NCI-H2196 treated with DMSO at 0.1 percent for 48 hours (cell line): ENCODE data around the gene SAA2.
"Not testable (repeated sequence)": the region's sequence is repeated elsewhere in the genome, so short reads cannot be mapped to it uniquely, and the experiment has no call there.

Experiments used
- DNase-seq: peaks from one replicate; lab custom pipeline; 2025; ENCODE audit not compliant: unreplicated experiment; lab: John Stamatoyannopoulos, UW

The SAA2 gene

DNA sequence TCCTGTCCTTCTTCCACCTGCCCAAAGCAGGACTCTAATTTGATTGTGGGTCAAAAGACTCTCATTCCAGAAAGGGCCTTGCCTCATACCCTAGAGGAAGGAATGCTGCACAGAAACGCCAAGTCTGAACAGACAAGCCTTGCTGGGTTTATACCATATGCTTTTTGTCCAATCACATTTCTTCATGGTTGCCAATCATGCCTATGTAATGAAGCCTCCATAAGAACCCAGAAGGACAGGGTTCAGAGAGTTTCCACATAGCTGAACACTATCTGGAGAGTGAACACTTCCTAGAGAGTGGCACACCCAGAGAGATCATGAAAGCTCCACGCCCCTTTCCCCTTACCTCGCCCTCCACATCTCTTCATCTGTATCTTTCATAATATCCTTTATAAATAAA, 4.8 kb upstream of the SAA2 start:
- no peak for DNase-seq

DNA sequence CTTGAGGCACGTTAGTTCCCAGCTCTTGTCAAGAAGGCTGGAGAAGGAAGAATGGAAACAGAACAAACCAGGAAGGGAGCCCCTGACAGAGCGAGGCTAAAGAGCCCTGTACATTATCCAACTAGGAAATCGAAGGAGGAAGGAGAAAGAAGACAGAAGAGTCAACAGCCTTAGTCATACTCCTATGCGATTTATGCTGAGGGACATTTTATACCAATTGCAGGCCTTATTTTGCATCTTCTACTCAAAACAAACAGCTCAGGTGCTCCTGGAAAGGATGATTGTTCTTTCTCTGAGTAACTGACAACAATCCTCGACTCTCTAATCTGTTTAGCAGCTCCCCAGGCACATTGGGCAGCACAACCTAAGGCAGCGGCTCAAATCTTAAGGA, 1.3 kb downstream of the SAA2 start:
- not testable (repeated sequence) for DNase-seq

DNA sequence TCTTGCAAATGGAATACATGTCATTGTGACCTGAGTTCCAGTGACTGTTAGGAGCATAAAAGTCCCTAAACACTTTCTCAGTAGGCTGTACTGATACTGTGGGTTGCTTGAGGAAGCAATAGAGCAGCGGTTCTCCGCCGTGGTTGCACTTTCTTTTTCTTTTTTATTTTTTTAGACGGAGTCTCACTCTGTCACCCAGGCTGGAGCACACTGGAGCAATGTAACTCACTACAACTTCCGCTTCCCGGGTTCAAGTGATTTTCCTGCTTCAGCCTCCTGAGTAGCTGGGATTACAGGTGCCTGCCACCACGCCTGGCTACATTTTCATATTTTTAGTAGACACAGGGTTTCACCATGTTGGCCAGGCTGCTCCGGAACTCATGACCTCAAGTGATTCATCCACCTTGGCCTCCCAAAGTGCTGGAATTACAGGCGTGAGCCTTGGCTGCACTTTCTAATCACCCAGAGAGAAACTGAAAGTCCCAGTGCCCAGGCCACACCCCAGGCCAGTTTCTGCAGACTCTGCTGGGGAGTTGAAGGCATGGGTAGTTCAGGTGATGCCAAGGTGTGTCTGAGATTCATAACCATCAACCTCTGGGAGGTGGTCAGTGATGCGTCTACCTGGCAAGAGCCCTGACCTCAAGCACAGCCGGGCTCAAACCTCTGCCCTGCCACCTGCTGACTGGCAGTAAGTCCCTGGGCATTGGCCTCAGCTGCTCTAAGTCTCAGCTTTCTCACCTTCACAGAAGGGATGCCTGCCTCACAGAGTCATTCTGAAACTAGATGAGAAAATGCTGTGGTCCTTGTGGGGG, 1.9 kb downstream of the SAA2 start:
- DNase-seq, result not testable (repeated sequence)

DNA sequence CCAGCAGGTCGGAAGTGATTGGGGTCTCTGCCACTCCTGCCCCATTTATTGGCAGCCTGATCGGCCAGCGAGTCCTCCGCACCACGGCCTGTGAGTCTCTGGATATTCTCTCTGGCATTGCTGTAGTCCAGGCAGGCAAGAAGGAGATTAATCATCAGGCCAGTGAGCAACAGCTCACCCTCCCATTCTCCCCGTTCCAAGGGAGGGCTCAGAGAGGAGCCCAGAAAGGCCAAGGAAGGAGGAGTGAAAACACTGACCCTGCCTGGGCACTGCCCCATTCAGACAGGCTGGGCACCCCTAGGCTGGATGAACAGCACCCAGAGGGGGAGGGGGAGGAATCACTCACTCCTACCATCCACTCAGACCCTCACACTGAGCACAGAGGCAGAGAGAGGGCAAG, 3.1 kb downstream of the SAA2 start:
- DNase-seq, result no peak

DNA sequence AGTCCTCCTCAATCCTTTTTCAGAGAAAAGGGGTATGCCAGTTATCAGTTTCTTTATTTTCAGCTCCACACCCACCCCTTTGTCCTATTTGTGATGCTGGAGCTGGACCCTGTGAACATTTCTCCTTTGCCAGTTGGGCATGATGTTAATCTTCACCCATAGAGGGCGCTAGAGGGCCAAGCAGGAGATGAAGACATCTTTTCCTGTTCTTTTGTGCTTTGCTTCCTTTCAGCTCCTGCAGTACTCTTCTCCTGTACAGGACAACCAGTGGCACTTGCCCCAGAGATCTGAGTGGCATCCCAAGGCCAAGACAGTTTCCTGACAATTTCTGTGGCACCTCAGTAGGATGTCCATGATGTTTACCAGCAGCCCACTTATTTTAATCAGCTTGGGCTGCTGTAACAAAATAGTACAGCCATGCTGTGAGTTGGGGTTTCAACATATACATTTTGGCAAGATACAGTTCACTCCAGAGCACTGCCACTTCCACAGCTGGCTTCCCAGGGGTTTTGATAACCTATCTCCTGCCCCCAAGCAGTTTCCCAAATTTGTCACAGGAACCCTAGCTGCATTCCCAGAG, 4.6 kb downstream of the SAA2 start:
- peak; percentile 56 for DNase-seq

DNA sequence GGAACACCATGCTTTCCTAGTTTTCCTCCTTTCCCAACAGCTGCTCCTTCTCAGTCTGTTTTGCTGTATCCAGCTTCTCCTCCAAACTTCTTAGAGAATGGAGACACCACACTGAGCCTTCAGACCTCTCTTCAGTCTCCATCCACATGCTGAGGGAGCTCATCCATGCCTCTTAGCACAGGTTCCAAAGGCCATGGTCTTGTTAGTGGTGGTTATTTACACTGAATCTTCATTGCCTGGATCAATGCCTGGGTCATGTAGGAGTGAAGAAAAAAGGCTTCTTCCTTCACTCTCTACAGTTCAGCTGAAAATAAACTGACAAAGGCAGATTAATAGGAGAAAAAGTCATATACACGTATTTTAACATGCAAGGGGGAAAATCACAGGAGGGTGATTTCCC, 8.8 kb downstream of the SAA2 start:
- DNase-seq, result no peak

DNA sequence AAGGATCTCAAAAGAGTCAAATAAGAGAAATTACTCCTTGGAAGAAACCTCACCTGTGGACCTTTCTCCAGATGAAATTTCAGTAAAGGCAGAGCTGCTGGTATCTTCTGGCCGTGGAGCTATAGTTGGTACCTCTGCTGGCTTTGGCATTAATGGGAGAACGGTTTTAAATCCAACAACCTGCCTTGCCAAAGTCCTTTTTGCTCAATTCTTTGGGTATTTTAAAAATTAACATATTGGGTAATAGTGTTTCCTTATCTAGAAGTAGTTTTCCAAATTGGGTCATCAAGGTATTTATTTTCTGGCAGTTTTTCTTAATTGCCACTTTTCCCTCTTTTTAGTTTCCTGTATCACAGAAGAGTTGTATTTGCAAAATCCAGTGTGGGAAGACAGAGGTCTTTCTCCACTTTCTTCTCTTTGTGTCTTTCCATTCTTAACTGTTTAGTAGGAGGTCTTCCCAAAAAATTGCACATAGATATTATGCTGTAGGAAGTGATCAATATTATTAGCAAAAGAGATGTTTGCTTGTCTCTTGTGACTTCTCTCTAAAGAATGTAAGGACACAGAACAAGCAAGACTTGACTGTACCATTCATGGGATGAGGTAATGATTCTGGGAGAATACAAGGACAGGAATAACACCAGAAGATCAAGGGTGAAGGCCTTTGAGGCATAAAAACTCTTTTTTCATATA, 11.7 kb downstream of the SAA2 start, which contains the start of gene SAA4:
Gene SAA4 (minus strand): TSS at position 139 of the 693 bp plus-strand sequence. CDS start 876 bp downstream, outside the sequence.
- no peak for DNase-seq

DNA sequence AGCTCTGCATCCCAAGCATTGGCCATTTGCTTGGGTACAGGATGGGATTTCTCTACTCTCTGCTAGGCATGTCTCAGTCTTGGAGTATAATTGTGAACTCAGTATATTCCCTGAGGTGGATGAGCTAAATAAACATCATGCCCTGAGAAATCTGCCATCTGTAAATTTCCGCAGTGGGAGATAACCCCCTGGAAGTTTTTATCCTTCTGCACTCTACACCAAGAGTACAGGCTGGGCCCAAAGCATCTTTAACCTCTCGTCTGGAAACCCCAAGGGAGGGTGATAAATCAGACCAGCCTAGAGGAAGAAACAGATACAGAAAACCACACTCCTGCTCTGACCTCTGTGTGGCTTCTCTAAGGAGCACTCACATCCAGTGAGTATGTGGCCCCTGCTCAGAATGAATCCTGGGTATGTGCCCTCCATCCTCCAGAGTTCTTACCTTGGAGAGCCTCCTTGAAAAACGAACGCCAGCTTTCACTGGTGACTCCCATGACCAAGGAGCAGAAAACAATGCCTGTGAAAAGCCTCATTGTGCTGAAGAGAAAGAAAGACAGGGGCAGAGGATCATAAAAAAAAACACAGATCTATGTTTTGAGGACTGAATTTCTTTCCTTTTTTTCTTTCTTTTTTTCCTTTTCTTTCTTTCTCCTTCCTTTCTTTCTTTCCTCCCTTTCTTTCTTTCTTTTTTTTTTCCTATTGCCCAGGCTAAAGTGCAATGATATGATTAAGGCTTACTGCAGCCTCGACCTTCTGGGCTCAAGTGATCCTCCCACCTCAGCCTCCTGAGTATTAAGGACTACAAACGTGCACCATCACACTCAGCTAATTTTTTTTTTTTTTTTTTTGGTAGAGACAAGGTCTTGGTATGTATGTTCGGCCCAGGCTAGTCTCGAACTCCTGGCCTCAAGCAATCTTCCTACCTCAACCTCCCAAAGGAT, 12.8 kb downstream of the SAA2 start:
- no peak for DNase-seq

DNA sequence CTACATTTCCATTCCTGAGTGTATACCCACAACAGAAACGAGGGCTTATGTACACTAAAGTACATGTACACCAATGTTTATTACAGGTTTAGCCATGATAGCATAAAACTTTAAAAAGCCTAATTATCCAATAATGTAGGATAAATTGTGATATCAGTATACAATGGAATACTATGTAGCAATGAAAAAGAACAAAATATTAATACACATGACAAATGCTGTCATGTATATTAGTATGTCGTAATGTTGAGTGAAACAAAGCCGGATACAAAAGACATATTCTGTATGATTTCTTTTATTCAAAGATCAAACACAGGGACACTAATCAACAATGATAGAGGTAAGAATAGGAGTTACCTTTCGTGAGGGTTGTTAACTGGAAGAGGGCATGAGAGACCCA, 14.6 kb downstream of the SAA2 start:
- no peak for DNase-seq

DNA sequence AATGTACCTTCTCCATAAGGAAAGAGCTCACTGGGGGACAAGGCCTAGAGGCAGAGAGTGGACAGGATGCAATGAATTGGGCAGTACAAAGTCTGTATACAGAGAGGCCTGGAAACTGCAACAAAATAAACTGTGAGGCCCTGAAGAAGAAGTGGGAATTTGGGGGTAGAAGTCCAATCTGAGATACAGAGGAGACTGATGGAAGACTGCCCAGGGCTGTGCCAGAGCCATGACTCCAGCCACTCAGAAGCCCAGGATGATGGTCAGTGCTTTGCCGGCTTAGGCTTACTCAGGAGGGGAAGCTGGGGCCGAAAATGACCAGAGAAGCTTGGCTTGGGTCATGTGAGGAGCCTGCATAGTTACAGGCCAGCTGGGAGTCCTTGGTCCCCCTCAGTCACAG, 17.6 kb downstream of the SAA2 start:
- DNase-seq, result no peak

DNA sequence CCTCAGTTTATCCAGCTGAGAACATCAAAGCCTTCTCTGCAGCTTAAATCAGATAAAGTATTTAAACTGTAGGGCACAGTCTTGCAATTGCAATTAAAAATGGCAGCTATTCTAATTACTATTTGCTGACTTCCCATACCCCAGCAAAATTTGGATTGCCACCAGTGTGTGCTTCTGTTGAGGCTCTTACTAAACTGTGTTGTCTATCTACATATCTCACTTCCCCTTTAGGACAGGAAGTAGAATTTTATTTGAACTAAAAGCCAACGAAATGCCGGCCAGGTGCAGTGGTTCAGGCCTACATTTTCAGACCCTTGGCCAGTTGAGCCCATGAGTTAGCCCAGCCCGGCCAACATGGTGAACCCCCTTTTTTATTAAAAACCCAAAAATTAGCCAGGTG, 19.0 kb downstream of the SAA2 start:
- no peak for DNase-seq

DNA sequence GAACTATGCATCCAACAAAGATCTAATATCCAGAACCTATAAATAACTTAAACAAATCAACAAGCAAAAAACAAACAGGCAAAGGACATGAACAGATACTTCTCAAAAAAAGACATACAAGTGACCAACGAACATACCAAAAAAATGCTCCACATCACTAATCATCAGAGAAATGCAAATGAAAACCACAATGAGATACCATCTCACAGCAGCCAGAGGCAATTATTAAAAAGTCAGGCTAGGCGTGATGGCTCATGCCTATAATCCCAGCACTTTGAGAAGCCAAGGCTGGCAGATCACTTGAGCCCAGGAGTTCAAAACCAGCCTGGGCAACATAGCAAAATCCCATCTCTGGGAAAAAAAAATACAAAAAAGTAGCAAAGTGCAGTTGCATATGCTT, 22.6 kb downstream of the SAA2 start:
- DNase-seq, result no peak

DNA sequence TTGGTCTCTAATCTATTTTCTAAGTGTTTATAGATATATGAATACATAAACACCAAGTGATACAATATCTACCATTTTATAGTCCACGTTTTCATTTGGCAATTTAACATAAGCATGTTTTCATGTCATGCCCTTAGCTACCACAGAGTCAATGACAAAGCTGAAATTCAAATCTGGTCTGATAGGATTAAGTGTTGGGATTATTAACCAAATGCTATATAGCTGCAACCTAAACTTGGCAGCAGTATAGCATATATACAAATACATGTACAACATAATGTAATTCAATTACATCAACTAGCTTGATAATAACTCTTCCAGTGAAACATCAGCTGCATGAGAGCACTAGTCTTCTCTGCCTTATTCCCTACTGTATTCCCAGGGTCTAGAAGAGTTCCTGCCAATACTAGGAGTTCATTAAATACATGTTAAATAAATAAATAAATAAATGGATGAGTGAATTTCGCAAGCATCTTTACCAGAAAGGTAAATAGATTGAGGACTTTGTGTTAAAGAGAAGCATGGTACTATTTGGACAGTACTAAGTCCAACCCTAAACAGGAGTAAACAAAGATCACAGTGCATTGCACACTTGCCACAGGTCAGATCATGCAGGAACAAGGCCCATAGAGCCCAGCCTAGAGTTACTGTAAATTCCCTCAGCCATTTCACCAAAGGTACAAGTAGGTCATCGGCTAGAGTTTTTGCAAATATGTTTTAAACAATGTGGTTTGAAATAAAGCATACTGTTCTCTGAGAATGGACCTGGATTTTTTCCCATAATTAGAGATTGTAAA, 24.7 kb downstream of the SAA2 start:
- no peak for DNase-seq

DNA sequence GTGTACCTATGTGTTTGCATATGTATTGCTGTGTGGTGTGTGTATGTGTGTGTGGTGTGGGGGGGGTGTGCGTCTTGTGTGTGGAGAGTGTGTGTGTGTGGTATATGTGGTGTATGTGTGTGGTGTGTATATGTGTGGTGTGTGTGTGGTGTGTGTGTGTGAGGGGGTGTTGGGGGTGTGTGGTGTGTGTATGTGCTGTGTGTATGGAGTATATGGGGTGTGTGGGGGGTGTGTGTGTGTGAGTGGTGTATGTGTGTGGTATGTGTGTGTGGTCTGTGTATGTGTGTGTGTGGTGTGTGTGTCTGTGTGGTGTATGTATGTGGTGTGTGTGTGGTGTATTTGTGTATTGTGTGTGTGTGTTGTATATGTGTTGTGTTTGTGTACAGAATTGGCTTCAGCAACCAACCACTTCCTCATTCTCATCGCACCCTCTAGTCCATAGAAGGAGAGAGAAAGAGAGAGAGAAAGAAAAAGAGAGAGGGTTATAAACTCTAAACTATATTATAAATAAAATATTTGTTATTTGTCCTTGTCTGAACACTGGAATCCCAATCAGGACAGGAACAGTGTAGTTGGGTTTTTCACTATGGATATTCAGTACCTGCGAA, 25.6 kb downstream of the SAA2 start:
- DNase-seq, result no peak

DNA sequence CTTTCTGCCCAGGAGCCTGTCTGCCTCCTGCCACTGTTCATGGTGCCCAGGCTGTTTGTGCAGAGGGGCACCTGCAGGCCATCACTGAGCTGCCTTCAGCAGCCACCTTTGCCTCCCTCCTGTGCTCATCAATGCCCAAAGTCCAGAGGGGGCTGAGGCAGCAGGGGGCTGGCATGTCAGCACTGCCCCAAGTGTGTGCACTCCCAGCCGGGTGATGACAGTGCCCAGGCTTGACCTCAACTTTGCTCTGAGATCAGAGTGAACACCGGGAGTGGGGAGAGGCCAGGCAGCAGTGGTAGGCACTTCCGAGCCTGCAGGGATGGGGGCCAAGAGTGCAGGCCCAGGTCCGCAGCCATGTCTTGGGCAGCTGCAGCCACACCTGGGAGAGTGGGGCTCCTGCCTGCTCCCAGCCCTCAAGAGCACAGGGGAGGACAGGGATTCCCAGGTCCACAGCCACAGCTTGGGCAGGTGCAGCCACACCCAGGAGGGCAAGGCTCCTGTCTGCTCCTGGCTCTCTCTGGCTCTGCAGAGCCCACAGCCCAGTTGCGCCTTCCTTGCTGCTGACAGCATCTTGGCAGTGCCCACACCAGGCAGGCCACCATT, 27.1 kb downstream of the SAA2 start:
- no peak for DNase-seq

DNA sequence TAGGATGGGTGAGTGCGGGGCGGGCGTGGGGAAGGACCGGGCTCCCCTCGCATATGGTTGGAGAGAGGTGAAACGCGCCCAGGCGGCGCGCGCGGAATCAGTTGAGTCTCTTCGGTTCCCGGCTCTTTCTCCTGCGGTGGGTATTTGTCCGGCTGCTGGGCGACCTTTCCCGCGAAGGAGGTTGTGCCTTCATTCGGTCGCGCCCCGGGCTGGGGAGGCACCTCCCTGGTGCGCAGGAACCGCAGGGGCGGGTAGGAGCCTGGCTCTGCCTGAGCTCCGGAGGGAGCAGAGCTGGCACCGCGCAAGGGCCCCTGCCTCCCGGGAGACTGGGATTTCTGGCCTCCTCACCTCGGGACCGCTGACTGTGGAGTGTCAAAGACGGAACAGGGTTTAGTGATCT, 39.4 kb downstream of the SAA2 start:
- DNase-seq, result no peak

DNA sequence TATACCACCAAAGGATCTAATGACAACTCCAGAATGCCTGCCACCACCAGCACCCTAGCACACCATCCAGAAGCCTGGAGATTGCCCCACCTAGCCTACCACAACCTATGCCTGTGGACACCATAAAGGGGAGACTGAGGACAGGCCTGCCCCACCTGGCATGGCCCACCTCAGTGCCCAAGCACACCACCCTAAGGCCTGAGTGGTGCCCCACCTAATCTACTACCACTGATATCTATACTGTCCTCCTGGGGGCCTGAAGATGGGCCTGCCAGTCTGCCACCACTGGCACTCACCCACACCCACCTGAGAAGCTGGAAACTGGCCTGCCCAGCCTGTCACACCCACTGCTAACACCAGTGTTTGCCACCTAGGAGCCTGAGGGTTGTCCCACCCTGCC, 43.7 kb downstream of the SAA2 start:
- no peak for DNase-seq

DNA sequence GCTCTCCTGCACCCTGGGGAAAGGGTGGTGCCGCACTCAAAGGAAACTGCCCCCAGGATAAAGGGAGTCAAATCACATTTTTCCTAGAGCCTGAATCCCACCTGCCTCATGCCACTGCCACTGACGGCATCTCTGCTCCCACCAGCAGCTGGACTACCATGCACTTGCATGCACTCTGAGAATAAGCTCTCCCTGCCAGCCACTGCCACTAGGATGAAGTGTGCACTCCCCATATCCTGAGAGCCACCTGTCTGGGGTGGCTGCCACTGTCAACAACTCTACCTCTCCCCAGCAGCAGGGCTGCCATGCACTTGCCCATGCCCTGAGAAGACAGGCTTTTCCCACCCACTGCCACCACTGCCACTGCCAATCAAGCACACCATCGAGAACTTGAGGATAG, 44.2 kb downstream of the SAA2 start:
- no peak for DNase-seq

DNA sequence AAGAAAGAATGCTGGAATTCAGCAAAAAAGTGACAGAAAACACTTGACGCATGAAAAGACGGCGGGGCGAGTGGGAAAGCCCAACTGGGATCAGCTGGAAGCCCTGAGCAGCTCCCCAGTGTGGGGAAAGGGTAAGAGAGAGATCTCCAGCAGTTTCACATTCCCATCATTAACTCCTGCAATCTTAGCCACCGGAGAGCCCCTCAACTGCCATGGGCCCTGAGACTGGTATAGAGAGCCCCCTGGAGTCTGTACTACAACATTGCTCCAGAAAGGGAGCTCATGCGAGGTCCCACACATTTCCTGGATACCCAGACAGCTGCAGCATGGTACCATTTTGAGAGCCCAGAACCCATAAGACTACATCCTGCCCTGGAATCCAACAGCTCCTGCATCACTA, 44.7 kb downstream of the SAA2 start:
- DNase-seq, result no peak
